DMS 273 (cell line): ENCODE data around the gene BTBD7.
A peak's percentile ranks its signal among the peaks of the same experiment; 100 is the strongest.

Experiments
- DNase-seq: peaks from one replicate; lab custom pipeline; 2025; ENCODE audit not compliant: unreplicated experiment; lab: John Stamatoyannopoulos, UW

BTBD7 gene

DNA sequence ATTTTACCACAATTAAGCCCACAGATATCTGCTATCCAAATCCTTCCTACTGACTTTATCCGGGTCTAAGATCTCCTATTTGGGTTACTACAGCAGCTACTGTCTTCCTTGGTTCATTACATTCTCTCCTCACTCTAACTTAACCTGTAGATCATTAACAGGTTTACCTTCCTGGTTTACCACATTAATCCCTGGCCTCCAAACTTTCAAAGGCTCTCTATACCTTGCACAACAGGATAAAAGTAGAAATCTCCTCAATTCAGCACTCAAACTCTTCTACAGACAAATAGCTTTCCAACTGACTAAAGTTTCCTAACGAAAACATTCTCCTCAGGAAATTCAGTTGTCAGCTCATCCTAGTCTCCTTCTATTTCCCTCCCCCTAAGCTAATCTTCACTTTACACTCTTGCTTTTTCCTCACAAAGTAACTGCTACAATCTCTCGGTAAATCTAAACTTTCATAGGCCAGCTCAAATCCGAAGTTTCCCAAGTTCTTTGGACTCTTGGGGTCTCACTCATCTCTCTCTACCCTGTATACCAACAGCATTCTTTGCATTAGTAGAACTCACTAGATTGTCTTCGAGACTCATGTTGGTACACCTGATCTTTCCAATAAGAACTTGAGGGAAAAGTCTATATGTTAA is 2.7 kb downstream of the BTBD7 start:
- DNase-seq, result no peak

DNA sequence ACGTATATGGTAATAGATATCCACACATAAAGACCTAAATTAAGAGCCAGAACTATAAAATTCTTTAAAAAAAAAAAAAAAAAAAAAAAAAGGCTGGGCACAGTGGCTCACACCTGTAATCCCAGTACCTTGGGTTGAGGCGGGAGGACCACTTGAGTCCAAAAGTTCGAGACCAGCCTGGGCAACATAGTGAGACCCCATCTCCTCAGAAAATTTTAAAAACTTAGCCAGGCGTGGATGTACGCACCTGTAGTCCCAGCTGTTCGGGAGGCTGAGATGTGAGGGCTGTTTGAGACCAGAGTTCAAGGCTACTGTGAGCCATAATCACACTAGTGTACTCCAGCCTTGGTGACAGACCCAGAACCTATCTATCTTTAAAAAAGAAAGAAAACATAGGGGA is 4.3 kb downstream of the BTBD7 start:
- DNase-seq, result no peak

GRCh38 chr14:93326196-93326595 is 6.6 kb downstream of the BTBD7 start:
- no peak for DNase-seq

DNA sequence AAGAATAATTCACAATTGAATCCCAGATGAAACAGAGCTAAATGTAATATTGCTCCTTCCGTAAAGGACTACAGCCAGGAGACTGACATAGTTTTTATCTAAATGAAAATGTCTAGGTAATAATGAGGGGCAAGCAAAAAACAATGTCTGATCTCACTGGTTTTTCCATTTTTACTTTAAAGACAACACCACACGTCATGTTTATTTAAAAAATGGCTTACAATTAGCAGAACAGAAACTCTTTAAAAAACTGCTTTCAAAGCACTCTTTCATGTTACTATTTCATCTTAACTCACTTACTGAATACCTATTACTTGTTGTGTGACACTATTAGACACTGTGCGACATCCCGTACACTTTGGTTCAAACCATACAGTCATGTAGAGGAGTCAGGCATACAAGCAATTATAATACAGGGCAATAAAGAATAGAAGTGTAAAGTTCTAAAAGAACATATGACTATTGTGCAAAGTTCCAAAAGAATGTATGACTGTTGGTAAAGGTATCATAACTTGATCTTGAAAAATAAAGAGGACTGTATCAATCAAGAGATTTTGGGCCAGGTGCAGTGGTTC is 9.1 kb downstream of the BTBD7 start:
- no peak for DNase-seq

DNA sequence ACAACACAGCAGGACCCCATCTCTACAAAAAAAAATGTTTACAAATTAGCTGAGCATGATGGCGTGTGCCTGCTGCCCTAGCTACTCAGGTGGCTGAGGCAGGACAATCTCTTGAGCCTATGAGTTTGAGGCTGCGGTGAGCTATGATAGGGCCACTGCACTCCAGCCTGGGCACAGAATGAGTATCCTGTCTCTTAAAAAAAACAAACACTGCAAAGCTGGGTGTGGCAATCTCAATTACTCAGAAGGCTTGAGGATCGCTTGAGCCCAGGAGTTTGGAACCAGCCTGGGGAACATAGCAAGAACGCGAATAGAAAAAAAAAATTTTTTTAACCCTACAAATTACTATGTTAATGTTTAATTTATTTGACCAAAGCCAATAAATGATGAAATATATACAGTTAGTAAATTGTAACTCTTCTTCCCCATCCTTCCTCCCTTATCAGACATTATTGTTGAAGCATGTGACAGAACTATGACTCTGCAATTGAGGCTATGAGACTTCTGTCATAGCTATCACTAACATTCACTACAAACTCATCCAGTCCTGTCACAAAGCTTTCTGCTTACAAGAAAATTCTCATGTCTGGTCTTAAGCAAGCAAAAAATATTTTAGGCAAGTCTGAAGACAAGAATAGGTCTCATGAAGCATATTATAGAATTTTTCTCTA is 9.8 kb downstream of the BTBD7 start:
- DNase-seq, result no peak

DNA sequence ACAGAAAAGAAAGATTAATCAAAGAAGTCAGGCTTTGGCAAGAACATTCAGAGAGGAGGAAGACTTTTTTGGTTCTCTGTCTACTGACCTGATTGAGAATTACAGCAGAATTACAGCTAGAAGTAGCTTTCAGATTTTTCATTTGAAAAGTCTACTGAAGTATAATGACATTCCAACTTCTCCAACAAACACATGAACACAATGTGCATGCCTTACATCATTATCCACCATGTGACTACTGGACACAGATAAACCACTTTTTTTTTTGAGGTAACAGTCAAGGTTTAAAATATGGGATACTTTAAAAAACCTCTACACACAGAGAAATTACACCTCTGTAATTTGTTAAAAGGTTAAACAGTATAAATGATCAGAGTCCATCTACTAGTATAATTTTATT is 12.3 kb downstream of the BTBD7 start:
- no peak for DNase-seq

- DNase-seq, result no peak
Observed at GRCh38 chr14:93319958-93320357, 12.9 kb downstream of the BTBD7 start.

- no peak for DNase-seq
Observed at GRCh38 chr14:93319494-93319893, 13.3 kb downstream of the BTBD7 start.

GRCh38 chr14:93318927-93319326 is 13.9 kb downstream of the BTBD7 start:
- DNase-seq, result no peak

- DNase-seq, result no peak
Observed at GRCh38 chr14:93317875-93318807, 14.7 kb downstream of the BTBD7 start.

GRCh38 chr14:93317210-93317874 is 15.5 kb downstream of the BTBD7 start:
- DNase-seq, result no peak

DNA sequence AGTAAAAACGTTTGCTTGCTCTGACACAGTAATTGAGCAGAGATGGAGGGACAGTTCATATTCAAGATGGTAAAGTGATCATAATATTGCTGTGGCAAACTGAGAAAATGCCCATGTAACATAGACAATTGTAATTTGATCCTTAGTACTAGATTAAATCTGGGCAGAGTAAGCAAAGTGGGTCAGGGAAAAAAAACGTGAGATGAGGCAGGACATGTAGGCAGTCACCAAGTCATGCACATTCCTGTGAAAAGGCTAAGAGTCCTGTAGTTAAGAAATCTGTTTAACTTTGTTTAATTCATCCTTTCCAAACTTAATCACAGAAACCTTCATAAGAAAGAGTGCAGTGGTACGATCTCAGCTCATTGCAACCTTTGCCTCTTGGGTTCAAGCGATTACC is 16.1 kb downstream of the BTBD7 start:
- no peak for DNase-seq

DNA sequence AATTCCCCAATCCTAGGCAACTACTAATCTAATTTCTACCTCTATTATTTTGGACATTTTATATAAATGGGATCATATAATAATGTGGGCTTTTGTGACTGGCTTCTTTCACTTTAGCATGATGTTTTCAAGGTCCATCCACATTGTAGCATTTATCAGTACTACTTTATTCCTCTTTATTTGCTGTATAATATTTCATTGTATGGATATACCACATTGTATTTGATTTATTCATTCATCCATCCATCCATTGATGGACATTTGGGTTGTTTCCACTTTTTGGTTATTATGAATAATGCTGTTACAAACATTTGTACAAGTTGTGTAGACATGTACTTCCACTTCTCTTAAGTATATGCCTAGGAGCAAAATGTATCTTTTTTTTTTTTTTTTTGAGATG is 17.3 kb downstream of the BTBD7 start:
- DNase-seq, result no peak

- no peak for DNase-seq
Observed at GRCh38 chr14:93311082-93311481, 21.8 kb downstream of the BTBD7 start.

DNA sequence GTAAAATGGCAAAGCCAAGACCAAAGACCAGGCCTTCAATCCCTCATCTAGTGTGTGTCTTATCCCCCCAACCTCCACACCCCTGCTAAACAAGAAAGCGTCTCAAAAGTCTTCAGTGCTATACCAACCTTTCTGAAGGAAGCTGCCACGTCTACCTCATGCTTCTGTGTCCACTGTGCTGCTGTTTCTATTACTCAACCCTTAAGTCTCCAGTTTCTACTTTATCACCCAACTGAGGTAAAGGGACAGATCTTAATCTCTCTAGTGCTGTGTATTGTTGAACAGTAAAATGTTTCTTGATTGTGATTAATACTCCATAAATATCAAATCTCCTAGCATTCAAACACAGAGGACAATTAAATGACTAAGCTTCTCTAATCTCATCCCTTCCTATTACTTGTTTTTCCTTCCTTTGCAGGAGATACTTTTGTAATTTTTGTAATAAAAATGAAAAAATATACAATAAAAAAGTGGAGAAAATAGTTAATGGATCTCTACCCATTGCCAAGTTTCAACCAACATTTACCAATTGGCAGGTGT is 23.3 kb downstream of the BTBD7 start:
- DNase-seq, result no peak

DNA sequence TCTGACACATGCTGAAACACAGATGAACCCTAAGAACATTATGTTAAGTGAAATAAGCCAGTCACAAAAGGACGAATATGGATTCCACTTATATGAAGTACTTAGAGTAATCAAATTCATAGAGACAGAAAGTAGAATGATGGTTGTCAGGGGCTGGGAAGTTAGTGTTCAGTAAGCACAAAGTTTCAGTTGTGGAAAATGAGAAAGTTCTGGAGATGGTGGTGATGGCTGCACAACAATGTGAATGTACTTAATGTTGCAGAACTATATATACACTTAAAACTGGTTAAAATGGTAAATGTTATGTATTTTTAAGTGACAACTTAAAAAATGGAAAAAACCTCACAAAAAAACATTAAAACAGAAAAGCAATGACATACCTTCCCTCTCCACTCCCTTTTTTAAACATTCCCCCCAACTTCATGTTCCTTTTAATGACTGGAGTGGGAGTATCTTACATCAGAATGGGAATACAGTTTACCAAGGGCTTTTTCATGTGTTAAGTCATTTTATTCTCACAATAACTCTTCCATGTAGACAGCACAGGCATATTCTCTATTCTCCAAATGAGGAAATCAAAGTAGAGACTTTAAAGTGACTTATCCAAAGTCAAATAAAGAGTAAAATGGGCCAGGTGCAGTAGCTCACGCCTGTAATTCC is 24.0 kb downstream of the BTBD7 start:
- no peak for DNase-seq

- no peak for DNase-seq
Observed at GRCh38 chr14:93306812-93307211, 26.0 kb downstream of the BTBD7 start.

- no peak for DNase-seq
Observed at GRCh38 chr14:93305725-93306418, 27.0 kb downstream of the BTBD7 start.

DNA sequence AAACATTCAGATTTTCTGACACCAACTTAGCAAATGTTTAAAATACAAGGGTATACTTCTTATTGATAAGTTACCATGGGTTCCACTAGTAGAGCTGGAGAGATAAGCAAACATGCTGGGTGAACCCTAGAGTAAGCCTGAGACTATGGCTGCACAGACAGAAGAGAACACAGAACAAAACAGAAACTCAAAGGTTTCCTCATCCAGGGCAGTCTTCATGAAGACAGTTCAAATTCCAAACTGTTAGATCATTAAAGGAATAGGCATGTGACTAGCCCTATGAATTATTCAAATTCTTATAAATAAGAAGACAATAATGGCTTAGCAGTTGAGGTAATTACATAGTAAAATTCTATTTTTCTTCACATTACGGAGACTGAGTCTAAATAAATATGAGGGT is 28.1 kb downstream of the BTBD7 start:
- no peak for DNase-seq

DNA sequence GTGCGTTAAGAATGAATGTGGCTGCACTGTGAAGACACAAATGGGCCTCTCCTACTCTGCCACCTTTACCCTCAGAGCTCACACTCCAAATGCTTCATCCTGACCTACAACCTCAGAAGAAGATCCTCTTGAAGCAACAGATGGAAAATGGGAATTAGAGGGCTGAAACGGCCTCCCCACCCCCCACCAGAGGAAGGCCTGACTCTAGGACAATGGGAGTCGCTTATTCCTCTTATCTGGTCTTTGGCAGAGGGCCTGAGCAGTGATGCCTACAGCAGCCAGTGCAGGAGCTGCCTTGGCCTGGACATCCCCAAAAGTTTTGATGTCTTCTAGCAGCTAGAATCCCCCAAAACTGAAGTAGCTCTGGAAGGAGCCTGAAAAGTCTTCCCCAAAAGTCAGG is 29.2 kb downstream of the BTBD7 start:
- peak; percentile 17 for DNase-seq
